ENCODE measurements around the gene SIGLEC5.

The SIGLEC5 gene

GRCh38 chr19:51565583-51565982, 64.6 kb downstream of the SIGLEC5 start:
- in situ Hi-C loops (cut with HindIII; ENCODE audit: low pct_ligation_motif_present, low pct_unique_long_range_greater_than_20kb, low sequenced_read_pairs), result no loop called here
- DNase-seq, result no peak

DNA sequence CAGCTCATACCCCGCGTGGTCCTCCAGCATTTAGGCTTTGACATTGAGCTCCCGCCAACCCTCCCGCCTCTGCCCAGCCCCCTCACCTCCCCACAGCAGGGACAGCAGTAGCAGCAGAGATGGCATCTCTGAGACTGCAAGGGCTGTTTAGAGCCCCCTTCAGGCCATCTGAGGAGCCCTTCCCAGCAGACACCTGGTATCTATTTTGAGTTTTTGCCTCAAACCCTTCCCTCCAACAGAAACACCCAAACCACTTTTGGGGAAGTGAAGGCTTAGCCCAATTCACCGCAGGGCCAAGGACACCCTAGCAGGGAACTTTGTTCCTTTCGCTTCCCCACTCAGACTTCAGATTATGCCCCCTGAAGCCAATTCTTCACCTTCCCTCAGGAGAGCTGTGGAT, 65.4 kb downstream of the SIGLEC5 start:
- no peak for DNase-seq
- in situ Hi-C loops (cut with HindIII; ENCODE audit: low pct_ligation_motif_present, low pct_unique_long_range_greater_than_20kb, low sequenced_read_pairs), result no loop called here

All from ACHN (cell line).